Inflammatory macrophage treated with lipopolysaccharide for 4 hours (primary cell): ENCODE results near the gene ARRB1.

Experiments
- DNase-seq: peaks from one replicate; pipeline ENCODE4 v3.0.0-alpha.2; 2020

The ARRB1 gene

DNA sequence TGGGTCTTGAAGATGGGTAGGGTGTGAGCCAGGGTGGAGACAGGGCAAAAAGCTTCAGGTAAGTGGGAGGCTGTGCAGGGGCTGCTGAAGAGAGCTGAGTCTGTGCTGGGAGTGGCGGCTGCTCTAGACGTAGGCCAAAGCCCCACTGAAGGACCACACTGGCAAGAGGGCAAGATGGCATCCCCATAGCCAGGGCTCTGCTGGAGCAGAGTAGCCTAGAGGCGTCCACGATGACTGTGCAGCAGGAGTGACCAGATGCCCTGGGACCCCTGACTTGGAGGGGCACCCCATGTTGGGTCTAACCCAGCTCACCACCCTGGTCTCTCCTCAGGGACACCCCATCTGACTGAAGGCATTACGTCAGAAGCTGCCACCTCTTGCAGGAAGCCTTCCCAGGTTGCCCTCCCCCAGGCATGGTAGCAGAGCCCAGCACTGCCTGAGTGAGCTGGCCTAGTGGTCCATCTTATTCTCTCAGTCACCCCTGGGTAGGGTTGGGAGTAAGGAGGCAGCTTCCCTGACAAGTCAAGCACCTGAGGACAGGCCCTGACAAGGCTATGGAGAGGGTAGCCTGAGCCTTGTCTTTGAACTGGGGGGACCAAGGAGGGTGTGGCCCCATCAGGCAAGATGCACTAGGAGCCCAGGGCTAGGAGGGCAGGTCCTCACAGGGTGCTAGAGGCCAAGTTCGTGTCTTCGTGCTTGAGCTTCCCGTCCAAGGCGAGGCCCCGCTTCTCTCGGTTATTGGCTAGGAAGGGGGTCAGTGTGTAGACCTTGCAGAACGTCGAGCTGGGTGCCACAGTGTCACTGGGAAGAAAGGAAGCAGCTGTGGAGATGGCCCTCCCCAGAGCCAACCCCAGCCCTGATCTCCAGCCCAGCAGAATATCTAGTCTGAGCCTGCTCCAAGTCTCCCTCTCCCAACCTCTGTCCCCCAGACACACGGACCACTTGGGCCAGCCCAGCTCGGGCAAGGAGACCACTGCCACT lies 77.8 kb downstream of the ARRB1 start:
- no peak for DNase-seq

DNA sequence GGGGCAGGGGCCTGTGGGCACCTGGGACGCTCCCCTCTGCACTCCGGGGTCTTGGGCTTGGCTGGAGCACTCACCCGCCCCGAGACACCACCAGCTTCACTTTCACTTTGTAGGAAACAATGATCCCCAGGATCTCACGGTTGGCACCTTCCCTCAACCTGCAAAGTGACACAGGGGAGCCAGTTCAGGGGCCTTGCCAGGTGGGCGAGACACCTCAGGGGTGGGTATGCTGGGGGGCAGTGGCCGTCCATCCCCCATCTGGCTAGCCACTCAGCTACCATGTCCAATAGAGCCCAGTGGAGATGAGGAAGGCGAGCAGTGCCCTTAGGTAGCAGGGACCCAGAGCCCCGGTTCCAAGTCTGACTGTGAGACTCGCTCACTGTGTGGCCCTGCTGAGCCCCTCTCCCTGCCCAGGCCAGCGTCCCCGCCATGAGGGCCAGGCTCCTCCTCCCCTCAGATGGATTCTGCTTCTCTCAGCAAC lies 78.6 kb downstream of the ARRB1 start:
- DNase-seq, result no peak

DNA sequence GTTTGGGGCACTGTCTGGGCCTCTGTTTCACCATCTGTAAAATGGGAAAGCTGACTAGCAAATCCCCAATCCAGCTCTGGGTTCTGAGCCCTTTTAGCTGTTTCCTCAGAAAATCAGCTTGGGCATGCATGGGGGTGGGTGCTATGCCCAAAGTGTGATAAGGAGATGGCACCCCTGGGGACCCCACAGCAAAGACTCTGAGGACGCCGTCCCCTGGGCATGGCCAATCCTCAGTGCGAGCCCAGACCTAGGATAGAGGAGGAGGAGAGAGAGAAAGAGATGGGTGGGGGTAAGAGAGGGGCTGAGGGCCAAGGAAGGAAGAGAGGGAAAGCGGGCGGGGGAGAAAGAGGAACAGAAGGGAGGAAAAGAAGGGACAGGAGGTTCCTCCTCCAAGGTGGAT lies 79.1 kb downstream of the ARRB1 start:
- no peak for DNase-seq

DNA sequence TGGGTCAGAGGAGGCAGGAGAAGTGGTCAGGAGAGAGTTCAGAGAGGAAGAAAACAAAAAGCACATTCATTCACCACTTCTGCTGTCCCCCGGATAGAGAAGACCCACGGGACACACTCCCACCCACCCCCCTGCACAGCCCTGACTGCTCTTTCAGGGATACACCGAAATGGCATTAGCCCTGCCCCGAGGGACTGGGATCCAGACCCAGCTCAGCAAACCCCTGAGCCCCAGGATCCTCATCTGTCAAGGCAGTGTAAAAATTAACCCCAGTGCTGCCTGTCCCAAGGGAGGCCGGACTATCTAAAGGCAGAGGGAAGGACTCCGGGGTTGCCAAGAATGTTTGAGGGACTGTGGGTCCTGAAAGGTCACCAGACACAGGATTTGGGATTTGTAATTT lies 79.7 kb downstream of the ARRB1 start:
- DNase-seq, result no peak

DNA sequence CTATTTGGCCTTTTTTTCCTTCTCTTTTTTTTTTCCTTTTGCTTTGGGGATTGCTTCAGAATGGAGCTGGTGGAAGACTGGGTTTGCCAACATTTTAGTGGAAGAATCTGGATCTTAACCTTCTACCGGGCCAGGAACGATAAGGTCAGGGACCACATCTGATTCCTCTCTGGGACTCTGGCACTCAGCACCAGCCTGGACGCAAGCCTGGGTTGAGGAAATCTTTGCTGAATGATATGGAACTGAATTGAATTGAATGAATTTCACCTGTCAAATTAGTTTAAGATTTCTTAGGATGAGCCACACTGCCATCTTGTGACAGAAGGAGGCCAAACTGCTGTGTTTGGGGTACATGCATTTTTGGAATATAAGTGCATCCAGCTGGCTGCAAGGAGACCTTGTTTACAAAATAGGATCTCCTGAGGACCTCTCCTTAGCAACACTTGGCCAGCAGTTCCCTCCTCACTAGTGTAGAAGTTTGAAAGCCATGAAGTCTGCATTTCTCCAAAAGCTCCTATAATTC lies 80.5 kb downstream of the ARRB1 start:
- no peak for DNase-seq

DNA sequence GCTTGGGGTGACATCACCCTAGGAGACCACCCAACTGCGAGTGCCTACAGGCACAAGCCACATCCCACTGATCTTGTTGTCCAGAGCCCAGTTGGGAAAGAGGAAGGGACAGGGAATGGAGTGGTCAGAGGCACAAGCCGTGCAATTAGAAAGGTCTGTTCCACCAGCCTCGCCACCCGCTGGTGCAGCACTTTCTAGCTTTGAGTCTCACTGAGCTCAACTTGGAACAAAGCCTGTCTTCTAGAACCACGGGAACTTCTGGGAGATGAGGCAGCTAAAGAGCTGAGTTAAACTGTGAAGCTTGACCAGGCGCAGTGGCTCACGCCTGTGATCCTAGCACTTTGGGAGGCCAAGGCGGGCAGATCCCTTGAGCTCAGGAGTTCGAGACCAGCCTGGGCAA lies 81.6 kb downstream of the ARRB1 start:
- no peak for DNase-seq

DNA sequence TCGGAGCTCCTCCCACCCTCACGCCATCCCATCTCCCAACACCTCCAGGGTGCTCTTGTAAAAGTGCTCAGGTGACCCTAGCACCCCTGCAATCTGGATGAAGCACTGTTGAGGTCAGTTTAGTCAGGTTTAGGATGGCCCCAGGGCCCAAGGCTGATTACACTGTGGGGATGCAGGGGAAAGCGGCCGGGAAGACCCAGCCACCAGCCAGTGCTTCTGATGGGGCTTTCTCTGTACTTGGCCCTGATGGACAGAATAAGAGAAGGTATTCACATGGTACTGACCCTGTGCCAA lies 82.1 kb downstream of the ARRB1 start:
- no peak for DNase-seq

DNA sequence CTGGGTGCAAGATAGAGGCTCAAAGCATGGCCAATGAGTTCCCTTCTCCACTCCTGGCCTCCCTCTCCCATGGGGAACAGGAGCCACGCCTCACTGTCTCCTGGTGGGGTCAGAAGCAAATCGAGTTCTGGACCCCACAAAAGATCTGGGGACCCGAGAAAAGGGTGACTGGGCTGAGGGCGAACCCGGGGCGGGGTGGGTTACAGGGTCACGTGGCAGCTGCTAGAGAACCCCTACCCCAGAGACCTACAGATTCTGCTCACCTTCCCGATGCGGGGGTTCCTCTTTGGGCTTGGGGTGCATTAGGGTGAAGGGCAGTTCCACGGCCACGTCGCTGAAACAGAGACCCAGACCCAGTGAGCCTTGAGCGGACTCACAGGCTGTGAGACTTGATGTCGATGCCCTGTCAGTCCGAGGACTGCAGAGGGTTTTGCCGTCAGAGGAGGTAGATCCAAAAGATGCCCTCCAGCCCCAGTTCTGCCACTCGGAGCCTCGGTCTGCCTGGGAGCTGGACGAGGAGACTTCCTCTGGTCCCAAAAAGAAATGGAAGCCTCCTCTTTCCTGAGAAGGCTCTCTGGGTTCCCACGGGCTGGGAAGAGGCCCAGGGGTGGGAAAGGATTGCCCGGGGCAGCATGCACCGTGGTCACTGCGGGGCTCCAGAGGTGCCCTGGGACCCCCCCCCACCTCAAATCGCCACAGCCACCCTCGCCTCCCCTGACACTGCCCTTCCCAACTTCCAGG lies 82.7 kb downstream of the ARRB1 start:
- DNase-seq, result no peak

DNA sequence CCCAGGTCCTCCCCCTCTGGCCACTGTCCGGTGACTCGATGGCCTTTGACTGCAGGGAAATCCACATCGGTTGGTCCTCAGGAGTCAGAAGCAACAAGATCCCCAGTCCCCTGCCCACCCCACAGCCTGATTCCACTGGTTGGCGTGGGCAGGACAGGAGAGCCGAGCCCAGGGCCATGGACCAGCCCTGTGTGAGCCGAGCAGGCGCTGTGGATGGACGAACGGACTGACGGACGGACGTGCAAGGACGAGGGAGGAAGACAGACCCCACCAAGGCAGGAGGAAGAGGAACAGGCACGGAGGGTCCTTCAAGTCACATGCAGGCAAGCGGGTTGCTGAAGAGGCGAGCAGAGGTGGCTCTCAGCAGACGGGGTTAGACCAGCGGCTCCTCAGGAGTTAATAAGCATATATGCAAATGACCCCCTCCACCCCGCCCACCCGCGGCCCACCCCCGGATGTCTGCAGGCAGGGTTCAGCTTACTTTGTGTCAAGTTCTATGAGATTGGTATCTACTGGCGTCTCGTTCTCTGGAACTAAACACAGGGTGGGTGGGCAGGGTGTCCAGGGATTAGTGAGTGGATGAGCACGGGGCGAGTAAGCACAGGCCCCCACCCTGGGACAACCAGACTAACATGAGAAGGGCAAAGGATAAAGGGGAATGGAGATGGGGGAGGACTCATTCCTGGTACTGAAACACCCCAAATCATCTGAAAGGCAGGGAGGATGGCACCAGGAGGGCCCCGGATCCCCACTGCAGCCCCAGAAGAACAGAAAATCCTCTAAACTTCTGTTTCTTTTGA lies 84.1 kb downstream of the ARRB1 start:
- no peak for DNase-seq

DNA sequence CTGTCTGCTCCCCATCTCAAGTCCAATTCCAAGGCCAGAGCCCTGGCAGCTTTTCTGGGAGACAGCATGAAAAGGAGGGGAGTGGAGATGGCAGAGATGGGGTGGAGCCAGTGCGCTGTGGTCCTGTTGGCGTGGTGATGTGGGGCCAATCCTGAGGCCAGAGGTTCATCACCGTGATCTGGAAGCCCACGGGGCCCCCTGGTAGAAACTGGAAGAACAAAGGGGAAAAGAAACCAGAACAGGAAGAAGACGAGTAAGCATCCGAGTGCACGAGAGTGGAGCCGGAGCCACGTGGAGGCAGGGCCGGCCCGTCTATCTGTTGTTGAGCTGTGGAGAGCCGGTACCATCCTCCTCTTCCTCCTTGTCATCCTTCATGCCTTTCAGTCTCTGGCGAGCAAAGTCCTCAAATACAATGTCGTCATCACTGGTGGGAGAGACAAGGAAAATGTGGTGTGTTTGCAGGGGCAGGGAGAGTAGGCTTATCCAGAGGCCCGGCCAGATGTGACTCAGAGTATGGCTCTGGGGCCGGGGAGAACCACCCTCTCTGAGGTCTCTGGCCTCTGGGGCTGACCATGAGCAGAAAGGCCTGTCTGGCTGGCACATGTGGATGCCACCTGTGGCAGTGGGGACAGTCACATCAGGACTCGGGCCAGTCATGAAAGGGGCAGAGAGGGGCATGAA lies 85.5 kb downstream of the ARRB1 start:
- peak; percentile 46 for DNase-seq

DNA sequence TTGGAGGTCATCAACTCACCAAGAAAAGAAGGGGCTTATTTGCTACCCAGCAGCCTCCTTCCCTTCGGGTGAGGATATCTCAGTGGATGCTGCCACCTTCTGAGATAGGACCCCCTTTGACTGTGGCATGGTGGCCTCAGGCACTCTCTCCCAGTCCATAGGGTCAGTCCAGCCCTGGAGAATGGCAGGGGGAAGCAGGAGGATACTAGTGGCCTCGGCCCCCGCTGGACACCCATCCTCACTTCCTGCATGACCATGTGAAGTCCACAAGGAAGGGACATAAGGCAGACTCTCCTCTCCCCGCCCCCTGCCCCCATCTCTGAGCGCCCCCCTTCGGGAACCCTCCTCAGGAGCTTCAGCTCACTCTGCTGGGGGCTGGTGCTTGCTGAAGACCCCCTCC lies 86.5 kb downstream of the ARRB1 start:
- no peak for DNase-seq

DNA sequence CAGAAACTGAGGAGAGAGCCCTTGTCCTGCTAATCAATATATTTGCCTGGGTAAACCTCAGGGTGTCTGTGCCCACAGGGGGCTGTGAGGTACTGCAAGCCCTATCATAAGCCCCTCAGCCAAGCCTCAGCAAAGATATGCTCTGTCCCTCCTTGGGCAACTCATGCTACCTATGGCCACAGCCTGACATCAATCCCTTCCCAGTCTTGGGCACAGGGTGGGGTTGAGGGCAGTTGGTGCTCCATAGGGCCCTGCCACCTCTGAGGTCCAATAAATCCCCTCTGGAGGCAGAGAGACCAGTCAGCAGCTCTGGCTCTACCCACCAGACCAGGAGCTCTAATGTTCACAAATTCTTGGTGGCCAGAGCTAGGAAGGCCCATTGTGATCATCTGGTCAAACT lies 87.1 kb downstream of the ARRB1 start:
- no peak for DNase-seq

DNA sequence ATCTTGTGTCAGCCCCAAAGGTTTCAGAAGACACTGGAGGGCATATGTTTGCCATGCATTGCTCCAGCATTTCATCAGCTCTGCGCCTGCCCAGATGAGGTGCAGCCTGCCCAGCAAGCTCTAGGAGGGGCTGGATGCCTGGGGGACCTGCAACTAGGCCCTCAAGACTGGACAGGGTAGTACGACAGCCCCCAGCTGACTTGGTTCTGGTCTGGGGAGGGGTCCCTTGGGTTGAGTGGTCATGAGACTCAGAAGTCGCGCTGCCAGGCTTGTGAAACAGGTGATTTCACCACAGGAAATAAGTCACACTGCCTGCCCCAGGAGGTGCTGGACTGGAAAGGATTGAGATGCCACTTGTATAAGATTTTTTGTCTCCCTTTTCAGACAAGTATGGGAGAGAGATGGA lies 87.5 kb downstream of the ARRB1 start:
- DNase-seq, result peak; percentile 32

DNA sequence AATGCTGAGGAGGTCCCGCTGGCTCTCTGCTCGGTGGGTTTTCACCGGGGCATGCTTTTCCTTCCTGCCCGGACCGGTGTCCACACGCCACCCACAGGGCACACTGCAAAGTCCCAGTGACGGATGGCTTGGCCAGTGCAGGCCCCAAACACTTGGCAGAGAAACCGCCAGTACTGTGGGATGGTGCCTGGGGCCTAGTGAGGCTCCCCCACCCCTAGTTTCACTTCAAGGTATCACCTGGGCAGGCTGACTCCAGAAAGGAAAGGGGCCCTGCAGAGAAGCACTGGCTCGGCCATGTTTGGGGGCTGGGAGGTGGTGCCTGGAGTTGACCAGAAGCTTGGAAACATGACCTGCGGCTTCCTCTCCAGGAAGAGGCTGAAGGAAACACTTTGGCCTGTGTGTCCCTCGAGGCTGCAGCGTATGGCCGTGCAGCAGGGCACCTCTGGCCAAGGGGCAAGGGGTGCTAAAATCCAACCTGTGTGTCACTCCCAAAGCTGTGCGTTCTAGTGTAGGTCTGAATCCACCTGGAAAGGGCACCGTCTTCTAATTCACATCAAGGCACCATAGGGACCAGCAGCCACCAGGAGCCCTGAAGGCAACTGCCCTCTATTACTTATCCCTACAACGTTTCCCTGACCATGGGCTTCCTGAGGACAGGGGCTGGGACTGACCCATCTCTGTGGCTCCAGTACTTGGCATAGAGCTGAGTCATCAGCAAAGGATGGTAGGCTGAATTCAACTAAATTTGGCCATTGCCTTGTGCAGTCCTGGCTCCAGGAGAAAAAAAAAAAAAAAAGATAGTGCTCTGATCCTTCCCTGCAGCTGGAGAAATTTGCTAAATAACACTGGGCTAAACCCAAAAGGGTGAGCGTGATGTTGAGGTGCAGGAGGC lies 88.3 kb downstream of the ARRB1 start:
- DNase-seq, result no peak

DNA sequence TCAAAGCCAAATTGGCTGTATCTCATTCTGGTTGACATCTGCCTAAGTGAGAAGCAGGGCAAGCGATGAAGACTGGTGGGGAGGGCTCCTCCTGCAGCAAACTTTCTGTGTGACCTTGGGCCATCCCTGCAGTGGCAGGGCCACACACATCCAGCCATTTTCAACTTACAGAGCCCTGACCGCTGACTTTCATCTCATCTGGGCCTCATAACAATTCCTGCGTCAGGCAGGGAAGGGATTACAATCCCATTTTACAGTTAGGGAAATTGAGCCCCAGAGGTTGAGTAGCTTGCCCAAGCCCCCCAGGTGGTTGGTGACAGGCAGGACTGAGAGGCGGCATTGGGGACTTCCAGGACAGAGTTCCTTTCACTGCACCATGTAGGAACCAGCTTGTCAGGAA lies 89.0 kb downstream of the ARRB1 start:
- DNase-seq, result no peak

DNA sequence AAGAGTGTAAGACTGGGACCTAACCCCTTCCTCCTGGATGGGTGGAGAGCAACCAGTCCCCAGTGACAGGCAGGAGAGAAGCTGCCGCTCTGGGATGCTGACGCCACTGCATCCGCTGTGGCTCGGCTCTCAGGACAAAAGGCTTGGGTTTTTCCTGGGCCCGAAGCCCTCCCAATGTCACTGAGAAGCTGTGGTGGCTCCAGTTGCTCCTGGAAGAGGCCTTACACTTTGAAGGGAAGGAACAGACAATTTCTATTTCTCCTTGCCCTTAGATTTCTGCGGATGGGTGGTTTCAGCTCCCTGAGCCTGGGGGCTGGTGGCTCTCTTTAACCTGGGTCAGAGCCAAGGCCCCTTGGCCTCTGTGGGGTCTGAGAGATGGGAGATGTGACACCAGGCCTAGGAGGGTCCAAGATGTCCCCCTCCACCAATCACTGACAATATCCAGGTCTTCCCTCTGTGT lies 89.5 kb downstream of the ARRB1 start:
- no peak for DNase-seq

DNA sequence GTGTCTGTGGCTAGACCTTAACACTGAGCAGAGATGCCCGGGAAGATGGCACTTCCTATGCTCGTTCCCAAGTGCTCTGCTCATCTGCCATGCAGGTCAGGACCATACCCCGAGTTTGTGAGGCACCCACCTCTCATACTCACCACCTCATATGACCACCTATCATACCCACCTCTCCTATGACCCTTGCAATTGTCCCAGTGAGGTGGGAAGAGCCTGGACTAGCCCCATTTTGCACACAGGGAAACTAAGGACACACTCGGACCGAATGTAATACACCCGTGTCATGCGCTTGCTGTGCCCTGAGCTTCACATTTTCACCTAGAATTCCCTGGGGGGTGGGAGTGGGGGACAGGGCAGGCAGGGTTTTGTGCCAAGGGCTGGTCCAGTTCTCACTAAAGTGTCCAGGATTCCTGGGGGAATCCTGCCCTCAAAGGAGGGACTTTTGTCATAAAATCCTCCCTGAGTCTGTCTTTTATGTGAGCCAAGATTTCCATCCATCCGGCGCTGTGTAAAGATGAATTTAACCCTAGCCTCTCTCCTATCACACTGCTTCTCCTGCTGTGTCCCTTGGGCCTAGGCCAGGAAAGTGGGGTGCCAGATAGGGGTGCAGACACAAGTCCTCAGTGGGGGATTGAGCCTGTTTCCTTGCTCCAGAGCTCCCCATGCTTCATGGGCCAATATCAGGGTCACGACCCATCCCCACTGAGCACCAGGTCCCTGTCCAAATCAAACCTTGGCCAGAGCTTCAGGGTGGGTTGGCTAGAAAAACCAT lies 90.9 kb downstream of the ARRB1 start:
- no peak for DNase-seq

DNA sequence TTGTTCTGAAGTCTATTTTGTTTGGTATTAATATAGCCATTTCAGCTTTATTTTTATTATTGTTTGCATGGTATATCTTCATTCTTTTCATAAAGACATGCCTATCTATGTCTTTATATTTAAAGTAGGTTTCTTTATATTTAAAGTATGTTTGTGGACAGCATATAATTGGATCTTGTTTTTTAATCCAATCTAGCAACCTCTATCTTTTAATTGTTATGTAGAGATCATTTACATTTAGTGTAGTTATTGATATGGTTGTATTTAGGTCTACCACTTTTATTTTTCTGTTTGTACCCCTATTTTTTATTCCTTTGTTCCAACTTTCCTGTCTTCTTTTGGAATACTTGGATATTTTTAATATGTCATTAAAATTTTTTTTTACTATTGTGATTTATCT lies 97.1 kb downstream of the ARRB1 start:
- DNase-seq, result no peak

DNA sequence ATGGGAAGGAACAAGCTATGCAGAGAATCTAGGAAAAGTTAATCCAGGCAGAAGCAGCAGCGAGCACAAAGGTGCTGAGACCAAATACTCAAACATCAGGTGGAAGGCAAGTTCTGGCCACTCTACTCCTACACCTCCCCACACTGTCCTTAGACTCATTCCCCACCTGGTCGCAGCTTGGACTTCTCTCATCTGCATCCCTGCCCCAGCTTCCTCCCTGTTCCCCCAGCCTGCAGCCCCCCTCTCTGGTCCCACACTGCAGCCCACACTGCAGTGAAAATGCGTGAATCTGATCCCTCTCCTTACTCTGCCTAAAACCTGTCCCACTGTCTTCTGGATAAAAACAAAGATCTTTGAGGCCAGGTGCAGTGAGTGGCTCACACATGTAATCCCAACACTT lies 101.8 kb downstream of the ARRB1 start:
- no peak for DNase-seq

DNA sequence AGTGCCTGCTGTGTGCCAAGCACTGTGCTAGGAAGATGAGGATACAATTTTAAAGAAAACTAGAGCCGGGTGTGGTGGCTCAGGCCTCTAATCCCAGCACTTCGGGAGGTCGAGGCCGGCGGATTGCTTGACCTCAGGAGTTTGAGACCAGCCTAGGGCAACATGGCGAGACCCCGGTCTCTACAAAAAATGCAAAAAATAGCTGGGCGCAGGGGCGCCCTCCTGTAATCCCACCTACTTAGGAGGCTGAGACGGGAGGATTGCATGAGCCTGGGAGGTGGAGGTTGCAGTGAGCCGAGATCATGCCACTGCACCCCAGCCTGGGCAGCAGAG lies 102.6 kb downstream of the ARRB1 start:
- no peak for DNase-seq
